Adrenal gland (tissue), 12 donors: Measurements from ENCODE around the gene ABL2. TPM values are rescaled to one million over a fixed set of nuclear protein-coding genes. Genes with fewer than 3 reads are reported as not detected.
A peak's percentile ranks its signal among the peaks of the same experiment; 100 is the strongest.

Experiments
- DNase-seq, 7 donors: peaks; one replicate each; pipeline ENCODE4 v3.0.0-alpha.2; 2019 to 2020
- H3K27ac ChIP-seq, 5 donors: fragments of 200-600 bp; sonication (generic) in 4 of 5; 1 replicate in 3 of 5; 2 replicates in 2 of 5; pipeline versions ENCODE4 v1.5.1 to v1.8.0; 2016 to 2020; ENCODE audit warnings: mild to moderate bottlenecking in 1 of 5
- H3K27me3 ChIP-seq: fragments of 200-600 bp; 2 replicates; pipeline ENCODE4 v1.8.0; 2021
- H3K36me3 ChIP-seq, 2 donors: fragments of 200-600 bp; replicated peaks in 1 of 2; 1 replicate in 1 of 2; 2 replicates in 1 of 2; pipeline versions ENCODE4 v1.5.1 to v1.8.0; 2018 to 2022
- H3K4me1 ChIP-seq, 2 donors: fragments of 200-600 bp; replicated peaks in 1 of 2; 1 replicate in 1 of 2; 2 replicates in 1 of 2; pipeline versions ENCODE4 v1.5.1 to v1.8.0; 2018 to 2021
- H3K4me3 ChIP-seq, 4 donors: fragments of 200-600 bp; sonication (generic) in 3 of 4; one replicate each; pipeline ENCODE4 v1.5.1; 2016 to 2018
- H3K9me3 ChIP-seq, 3 donors: fragments of 200-600 bp; sonication (generic) in 1 of 3; replicated peaks in 1 of 3; 1 replicate in 2 of 3; 2 replicates in 1 of 3; pipeline versions ENCODE4 v1.5.1 to v1.8.0; 2016 to 2021
- CTCF ChIP-seq, 6 experiments: fragments of 450-650 bp in 4 of 6; fragments of 200-600 bp in 2 of 6; sonication (generic) in 1 of 6; IDR thresholded peaks; 1 replicate in 5 of 6; 2 replicates in 1 of 6; pipeline versions ENCODE4 v1.5.1 to v1.8.0; 2016 to 2021; ENCODE audit warnings: antibody characterized with exemption in 6 of 6, mild to moderate bottlenecking in 2 of 6, moderate library complexity in 1 of 6
- POLR2A ChIP-seq, 2 donors: fragments of 450-650 bp; IDR thresholded peaks; one replicate each; pipeline ENCODE4 v1.6.1; 2017; ENCODE audit warnings: antibody characterized with exemption in 2 of 2, mild to moderate bottlenecking in 2 of 2, moderate library complexity in 1 of 2
- WGBS, 4 donors: extraction: QIAGEN DNeasy Blood & Tissue Kit in 2 of 4; methylation state at CpG; one replicate each; pipeline versions ENCODE4 v1.1.5 to v1.1.7; 2013 to 2017; 5-methylcytosine and 5-hydroxymethylcytosine counted together
- intact Hi-C, 2 donors: fragments of 100-400 bp; cut with DNase I; formaldehyde crosslinking; loops; one replicate each; pipeline versions ENCODE4 v1.14.1 to v1.15.0; 2022 to 2023
- polyA plus RNA-seq, 3 donors: library from polyadenylated mRNA; stranded (reverse); fragments of 200-250 nt in 2 of 3; fragments of 350-450 nt in 1 of 3; fragmentation: Illumina TruSeq in 1 of 3; extraction: RNeasy Lipid Tissue Mini Kit (QIAGEN cat#74804) in 1 of 3; gene quantifications; one replicate each; pipeline ENCODE4 v1.2.3, GENCODE V29; 2013 to 2014
- total RNA-seq, 9 donors: library from RNA; depleted of rRNA in 4 of 9; stranded (reverse); fragments of >200 nt in 4 of 9; fragments of 120-200 nt in 1 of 9; fragmentation: NEBNext Ultra II Directional in 1 of 9; extraction: Animal tissue kit (Norgen Biotek cat#: 25700) in 1 of 9; gene quantifications; one replicate each; pipeline versions ENCODE4 v1.1.0 to v1.2.4, GENCODE V29; 2013 to 2023
- donor health status: healthy with polysubstance abuse.
- donor health status: Bipolar disorder and iron deficiency.
- donor health status: DM: yes; HTN: yes; CAD: no.
- donor health status: DM: no; HTN: no; CAD: no.
- donor health status: DM: no; HTN: no; CAD: no.
- donor health status: DM: yes; HTN: yes; CAD: no.

The ABL2 gene
- total and polyA plus RNA-seq, 12 donors = 2.9 to 21.0 (median 10.0) TPM

DNA sequence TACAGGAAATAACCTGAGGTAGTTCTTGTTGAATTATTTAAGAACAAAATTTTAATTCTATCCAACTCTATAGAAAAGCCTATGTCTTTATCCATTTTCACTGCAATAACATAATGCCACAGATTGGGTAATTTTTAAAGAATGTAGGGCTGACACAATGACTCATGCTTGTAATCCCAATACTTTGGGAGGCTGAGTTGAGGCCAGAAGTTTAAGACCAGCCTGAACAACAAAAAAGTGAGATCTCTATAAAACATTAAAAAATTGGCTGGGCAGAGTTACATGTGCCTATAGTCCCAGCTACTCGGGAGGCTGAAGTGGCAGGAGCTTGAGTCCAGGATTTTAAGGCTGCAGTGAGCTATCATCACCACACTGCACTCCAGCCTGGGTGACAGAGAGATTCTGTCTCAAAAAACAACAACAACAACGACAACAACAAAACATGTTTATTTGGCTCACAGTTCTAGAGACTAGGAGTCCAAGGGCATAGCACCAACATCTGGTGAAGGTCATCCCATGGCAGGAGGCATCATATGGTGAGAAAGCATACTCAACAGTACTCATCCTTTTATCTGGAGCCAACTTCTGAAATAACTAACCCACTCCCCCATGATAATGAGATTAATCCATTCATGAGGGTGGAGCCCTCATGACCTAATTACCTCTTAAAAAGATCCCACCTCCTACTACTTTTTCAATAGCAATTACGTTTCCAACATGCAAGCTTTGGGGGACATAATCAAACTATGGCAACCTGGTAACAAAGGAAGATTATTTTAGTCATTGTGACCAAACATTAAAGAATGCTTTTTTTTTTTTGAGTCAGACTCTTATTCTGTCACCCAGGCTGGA, 59.6 kb downstream of the ABL2 start:
- Histone ChIP-seq H3K9me3 (no peaks in the 10 kb centered on the region), H3K4me1 (peaks cover 8 to 10% of the 10 kb centered on the region in 2 donors), H3K27me3 (no peaks in the 10 kb centered on the region), H3K4me3 (no peak overlapping the region), H3K27ac (peak overlapping the region in 1 of 5 donors; percentile 26), H3K36me3 (no peaks in the 10 kb centered on the region)
- DNase-seq = no peak
- TF ChIP-seq CTCF (IDR thresholded peaks at IDR 0.05) (no peak), POLR2A (IDR thresholded peaks at IDR 0.05) (no peak)
- intact Hi-C loops = no loop called here
- WGBS, 4 donors = 49 to 73% (median 54%) methylated on average over 3 of the region's 3 CpGs

DNA sequence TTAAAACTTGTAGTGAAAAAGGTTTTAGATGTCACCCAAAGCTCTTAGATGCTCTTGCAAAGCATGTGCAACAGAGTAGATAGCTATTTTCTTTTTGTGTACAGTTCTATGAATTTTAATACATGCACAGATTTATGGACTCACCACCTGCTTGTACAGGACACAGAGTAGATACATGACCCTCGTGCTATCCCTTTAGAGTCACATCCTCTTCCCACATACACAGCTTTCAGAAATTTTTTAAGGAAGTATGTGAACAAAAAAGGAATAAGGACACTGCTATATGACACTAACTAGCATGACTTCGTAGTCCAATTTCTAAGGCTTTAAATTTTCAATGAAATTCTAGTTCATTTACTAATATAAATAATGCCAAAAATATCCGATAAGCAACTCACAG, 60.9 kb downstream of the ABL2 start:
- DNase-seq = no peak
- Histone ChIP-seq H3K27me3 (no peaks in the 10 kb centered on the region), H3K36me3 (no peaks in the 10 kb centered on the region), H3K9me3 (no peaks in the 10 kb centered on the region), H3K4me3 (no peak overlapping the region), H3K4me1 (peaks cover 8 to 10% of the 10 kb centered on the region in 2 donors), H3K27ac (no peak overlapping the region)
- intact Hi-C loops = no loop called here
- TF ChIP-seq POLR2A (IDR thresholded peaks at IDR 0.05) (no peak), CTCF (IDR thresholded peaks at IDR 0.05) (no peak)
- WGBS, 4 donors = 80 to 90% (median 82%) methylated on average over 3 of the region's 3 CpGs

DNA sequence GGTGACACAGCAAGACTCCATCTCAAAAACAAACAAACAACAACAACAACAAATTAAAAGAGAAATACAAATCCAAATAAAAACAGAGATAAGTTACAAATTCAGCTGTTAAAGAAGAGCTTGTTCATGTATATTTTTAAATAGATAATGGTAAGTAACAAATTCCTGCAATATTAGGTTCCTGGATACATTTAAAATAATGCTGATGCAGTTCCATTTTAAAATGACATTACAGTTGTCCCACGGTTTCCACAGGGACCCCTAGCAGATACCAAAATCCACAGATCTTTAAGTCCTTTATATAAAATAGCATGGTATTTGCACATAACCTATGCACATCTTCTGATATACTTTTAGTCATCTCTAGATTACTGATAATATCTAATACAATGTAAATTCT, 61.5 kb downstream of the ABL2 start:
- no peaks in the 10 kb centered on the region for H3K36me3 ChIP-seq
- H3K4me1 ChIP-seq = peaks cover 8 to 10% of the 10 kb centered on the region in 2 donors
- no peak overlapping the region for H3K4me3 ChIP-seq
- DNase-seq = no peak
- intact Hi-C loops = no loop called here
- no peaks in the 10 kb centered on the region for H3K27me3 ChIP-seq
- TF ChIP-seq CTCF (IDR thresholded peaks at IDR 0.05) = no peak
- no peak for TF ChIP-seq POLR2A (IDR thresholded peaks at IDR 0.05)
- H3K9me3 ChIP-seq = no peaks in the 10 kb centered on the region
- 82 to 90% (median 87%) methylated on average over 1 of the region's 1 CpG for WGBS, 4 donors
- no peak overlapping the region for H3K27ac ChIP-seq

DNA sequence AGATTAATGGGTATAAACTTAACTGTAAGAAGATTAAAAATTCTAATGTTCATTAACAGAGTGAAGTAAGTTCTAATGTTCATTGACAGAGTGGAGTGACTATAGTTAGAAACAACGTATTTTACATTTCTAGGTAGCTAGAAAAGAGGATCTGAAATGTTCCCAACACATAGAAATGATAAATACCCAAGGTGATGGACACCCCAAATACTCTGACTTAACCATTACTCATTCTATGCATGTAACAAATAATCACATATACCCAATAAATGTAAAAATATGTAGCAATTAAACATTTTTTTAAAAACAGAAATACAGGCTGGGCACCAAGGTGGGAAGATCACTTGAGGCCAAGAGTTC, 62.1 kb downstream of the ABL2 start:
- intact Hi-C loops = no loop called here
- Histone ChIP-seq H3K36me3 (no peaks in the 10 kb centered on the region), H3K27me3 (no peaks in the 10 kb centered on the region), H3K27ac (peak overlapping the region in 1 of 5 donors; percentile 7), H3K4me3 (no peak overlapping the region), H3K9me3 (no peaks in the 10 kb centered on the region), H3K4me1 (peaks cover 8 to 10% of the 10 kb centered on the region in 2 donors)
- no peak for DNase-seq
- TF ChIP-seq POLR2A (IDR thresholded peaks at IDR 0.05) (no peak), CTCF (IDR thresholded peaks at IDR 0.05) (no peak)
- WGBS, 4 donors = 84 to 95% (median 88%) methylated on average over 1 of the region's 1 CpG
